NCI-H2081 (cell line): ENCODE results near the gene LRIF1.
"Not testable (repeated sequence)": the region's sequence is repeated elsewhere in the genome, so short reads cannot be mapped to it uniquely, and the experiment has no call there.

Experiments
- DNase-seq, 2 experiments: peaks; one replicate each; lab custom pipeline; 2025; lab: John Stamatoyannopoulos, UW

Gene LRIF1

DNA sequence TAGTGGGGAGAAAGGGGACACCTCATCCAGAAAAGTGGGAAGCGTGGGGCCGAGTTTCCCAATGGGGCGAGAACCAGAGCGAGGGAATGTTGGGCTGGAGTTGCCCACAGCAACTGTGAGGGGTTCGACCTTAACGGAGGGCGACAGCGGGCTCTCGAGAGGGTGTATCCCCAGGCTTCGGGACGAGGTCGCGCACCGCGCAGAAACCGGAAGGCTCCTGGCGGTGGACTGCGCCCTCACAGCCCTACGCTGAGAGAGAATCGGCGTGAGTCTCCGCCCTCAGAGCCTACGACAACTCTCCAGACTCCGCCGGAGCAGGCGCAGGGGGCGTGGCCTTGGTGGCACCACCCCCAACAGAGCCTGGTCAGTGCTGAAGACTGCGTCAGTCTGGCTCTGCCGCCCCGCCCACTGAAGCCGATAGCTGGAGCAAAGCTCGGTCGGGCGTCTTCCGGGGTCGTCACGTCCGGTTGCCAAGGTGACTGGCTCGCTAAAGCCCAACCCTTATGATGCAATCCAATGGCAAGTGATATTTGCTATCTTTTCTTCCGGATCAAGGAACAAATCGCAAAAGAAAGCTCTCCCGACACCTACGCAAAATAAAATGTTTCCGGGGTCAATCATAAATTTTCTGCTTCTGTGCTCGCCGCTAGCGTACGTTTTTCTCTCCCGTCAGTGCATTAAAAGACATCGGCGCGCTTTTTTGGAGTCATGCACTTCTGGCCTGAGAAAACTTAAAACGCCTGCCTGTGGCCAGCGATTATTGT lies at the start of gene LRIF1:
Gene LRIF1, minus strand, starts transcription at position 232 of the 764 bp plus-strand sequence. CDS start 234 bp downstream, outside the sequence.
- peak; percentile 88 to 93 for DNase-seq

- DNase-seq, result no peak
Observed at GRCh38 chr1:111008031-111008430, 44.3 kb upstream of the LRIF1 start.

DNA sequence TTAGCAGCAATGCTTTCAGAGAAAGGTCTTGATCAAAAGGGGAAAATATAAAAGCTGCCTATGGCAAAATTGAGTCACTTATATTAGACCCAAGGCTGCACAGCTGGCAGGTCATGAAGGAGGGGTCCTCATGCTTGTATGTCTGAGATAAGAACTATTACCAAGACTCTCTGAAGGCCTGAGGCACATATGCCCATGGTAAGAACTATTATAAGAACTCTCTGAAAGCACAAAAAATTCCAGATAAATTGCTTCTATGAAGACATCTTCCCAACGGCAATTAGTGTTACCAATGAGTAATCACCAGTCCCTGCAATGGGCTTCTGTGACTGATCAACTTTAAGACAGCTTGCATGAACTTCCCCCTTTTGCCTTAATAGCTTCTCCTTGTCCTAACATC lies 42.8 kb upstream of the LRIF1 start:
- no peak for DNase-seq

GRCh38 chr1:110999607-111000006 lies 35.9 kb upstream of the LRIF1 start:
- DNase-seq, result not testable (repeated sequence)

DNA sequence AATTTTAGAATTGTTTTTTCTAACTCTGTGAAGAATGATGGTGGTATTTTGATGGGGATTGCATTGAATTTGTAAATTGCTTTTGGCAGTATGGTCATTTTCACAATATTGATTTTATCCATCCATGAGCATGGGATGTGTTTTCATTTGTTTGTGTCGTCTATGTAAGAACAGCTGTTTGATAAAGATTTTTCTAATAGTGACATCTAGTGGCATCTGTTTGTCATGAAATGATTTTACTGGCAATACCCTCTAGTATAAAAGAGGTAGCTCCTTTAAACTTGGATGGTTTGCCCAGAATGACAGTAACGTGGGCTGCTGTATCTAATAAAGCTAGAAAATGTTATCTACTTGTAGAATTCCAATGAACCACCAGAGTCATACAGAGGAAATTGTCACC lies 28.6 kb upstream of the LRIF1 start:
- DNase-seq, result peak in 1 of 2 experiments; percentile 1

DNA sequence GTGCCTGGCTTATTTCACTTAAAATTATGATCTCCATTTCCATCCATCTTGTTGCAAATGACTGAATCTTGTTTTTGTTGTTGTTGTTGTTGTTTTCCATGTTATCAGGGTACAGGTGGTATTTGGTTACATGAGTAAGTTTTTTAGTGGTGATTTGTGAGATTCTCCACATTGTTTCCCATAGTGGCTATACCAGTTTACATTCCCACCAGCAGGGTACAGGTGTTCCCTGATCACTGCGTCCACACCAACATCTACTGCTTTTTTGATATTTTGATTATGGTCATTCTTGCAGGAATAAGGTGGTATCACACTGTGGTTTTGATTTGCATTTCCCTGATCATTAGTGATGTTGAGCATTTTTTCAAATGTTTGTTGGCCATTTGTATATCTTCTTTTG lies 27.6 kb upstream of the LRIF1 start:
- DNase-seq, result not testable (repeated sequence)

DNA sequence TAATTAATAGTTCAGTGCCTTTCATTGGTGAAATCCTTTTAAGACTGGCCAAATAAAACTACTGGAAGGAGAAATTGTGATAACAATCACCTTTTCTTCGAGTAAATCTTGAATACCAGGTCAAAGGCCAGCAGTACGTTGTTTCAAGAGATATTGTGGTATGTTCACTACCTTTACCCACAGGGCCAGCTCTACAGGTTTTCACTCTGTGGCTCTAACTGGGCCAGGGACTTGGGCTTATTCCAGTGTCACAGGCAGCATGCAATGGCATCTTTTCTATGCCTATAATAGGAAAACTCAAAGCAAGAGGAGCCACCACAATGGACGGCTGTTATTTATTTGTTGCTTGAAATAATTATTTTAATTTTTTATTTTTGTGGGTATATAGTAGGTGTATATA lies 26.8 kb upstream of the LRIF1 start:
- DNase-seq, result no peak

DNA sequence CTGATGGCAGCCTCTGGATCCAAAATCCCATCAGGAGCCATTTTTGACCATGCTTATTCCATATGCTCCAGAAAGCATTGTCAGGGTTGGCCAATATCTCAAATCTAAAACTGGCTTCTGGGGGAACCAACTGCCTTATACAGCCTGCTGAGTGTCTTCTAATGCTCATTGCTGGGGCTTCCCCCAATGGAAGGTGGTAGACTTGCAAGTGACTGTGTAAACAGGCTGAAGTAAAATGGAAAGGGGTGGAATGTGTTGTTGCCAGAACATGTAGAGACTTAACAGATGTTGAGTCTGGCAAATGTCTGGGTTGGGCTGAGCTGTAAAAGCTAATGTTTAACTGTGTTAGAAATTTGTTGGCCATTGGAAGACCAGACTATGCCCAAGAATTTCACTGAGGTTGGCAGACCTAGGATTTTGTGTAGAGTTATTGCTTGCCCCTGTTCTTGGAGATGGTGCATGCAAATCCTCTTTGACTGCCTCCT lies 22.7 kb upstream of the LRIF1 start:
- DNase-seq, result no peak

- no peak for DNase-seq
Observed at GRCh38 chr1:110982320-110982719, 18.6 kb upstream of the LRIF1 start.

GRCh38 chr1:110979154-110979553 lies 15.4 kb upstream of the LRIF1 start:
- no peak for DNase-seq

DNA sequence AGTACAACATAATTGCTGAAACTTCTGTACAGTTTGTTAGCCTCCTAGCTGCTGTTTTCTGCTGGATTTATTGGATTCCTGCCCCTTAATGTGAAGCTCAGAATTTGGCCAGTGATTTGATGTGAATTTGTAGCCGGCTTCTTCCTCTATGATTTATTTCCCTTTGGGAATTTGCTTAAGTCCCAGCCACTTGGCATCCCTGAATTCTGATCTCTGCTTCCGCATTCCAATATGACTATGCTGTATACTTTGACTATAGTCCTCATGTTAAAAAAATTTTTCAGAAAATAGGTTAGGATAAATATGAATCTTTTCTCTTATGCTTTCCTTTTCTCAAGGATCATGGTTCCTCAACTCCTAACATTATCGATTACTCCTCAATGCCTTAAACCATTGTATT lies 12.4 kb upstream of the LRIF1 start:
- no peak for DNase-seq

GRCh38 chr1:110975265-110975664 lies 11.5 kb upstream of the LRIF1 start:
- DNase-seq, result no peak

DNA sequence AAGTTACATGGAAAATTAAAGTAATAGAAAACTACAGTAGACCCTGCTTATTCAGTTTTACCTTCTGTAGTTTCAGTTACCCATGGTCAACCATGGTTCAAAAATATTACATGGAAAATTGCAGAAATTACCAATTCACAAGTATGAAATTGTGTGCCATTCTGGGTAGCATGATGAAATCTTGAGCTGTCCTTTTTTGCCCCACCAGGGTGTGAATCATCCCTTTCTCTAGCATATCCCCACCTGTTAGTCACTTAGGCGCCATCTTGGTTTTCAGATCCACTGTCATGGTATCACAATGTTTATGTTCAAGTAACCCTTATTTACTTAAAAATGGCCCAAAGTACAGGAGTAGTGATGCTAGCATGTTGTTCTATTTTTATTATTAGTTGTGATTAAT lies 3.5 kb upstream of the LRIF1 start:
- DNase-seq, result no peak

DNA sequence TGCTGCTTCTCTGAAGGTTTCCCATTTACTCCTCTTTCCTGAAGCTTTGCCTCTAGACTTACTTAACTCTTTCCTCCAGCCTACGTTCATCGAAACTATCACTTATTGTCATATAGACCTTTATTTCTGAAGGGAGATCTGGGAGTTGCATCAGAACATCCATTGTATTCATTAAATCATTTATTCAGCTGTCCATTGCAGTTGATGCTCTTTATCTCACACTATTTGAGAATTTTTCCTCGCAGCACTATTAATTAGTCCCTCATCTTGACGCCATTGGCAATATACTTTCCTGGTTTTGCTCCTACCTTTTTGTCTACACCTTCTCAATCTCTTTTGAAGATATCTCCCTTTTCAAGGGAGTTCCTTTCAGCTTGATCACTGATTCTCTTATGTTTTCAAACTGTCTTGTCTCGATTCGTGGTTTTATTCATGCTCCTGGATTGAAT lies 757 bp upstream of the LRIF1 start:
- DNase-seq, result no peak

- peak; percentile 35 to 51 for DNase-seq
Observed at GRCh38 chr1:110962892-110963690, 631 bp downstream of the LRIF1 start.

GRCh38 chr1:110961902-110962301 lies 1.8 kb downstream of the LRIF1 start:
- DNase-seq, result no peak

DNA sequence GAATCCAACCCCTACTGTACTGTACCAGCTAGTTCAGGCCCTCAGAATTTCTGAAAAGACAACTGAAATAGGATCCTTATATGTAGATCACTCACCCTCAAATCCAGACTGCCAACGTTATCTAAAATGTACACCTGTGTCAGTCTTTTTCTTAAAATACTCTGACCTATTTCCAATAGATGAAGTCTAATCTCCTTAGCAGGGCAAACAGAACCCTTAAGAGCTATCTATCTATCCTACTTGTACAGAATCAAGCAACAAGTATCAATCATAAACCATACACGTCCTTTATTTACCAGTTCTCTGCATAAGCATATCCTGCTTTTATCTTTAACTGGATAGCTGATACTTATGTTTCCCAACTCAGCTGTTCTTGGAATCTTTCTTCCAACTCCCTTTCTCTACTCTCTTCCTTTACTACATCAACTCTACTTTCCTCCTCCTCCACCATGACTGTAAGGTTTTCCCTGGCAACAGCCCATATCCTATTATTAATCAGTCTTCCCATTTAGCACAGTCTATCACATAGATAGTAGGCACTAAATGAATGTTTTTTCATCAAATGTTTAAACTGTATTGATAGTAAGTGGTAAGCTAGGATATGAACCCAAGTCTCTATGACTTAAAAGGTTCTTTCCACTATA lies 2.8 kb downstream of the LRIF1 start:
- no peak for DNase-seq

DNA sequence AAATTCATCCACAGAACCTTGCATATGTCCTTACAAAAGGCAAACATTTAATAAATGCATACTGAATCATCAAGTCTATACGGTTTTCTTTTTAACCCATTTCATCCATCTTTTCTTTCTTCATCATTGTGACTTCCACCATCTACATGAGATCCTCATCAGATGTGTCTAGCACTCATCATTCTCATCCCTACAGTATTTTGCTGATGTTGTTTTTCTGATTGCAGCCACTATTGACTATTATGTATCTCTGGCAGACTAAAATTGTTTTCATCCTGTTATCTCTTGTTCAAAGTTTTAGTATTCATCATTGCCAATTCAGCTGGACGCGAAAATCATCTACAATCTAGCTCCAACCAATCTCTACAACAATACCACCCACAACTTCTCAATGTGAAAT lies 5.9 kb downstream of the LRIF1 start:
- DNase-seq, result no peak

DNA sequence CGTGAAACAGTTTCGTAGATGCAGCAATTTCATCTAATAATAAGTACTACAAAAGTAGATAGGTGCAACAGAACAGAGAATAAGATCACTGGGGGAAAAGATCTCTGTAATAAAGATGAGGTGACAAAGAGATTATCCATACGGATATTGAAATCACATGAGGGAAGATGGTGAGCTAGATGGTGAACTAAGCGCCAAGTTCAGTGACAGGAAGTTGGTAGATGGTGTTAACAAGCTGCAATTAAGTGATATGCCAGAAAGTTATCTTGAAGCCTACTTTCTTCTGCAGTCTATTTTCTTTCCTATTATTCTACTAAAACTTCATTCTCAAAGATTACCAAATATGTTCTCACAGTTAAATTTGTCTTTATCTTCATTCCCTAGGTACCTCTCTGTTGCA lies 7.1 kb downstream of the LRIF1 start:
- no peak for DNase-seq

DNA sequence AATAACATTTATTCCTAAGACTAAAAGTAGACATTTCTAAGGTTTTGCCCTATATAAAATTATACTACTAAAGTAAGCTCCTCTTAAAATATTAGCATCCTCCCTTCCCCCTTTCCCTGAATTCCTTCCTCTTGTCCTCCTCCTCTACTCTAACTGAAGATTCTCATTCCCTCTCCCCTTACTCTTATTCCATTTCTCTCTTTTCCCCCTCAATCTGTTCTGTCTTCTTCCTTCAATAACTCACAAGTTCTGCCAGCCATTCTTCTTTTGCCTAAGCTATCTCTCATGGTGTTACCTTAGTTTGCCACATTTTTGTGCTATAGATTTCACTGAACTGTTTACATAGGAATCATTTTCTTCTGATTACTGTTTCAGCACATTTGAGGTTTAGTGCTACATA lies 10.7 kb downstream of the LRIF1 start:
- DNase-seq, result no peak

- no peak for DNase-seq
Observed at GRCh38 chr1:110952031-110952430, 11.7 kb downstream of the LRIF1 start.

GRCh38 chr1:110951161-110951560 lies 12.6 kb downstream of the LRIF1 start:
- no peak for DNase-seq
